Occipital lobe (tissue), 2 donors: ENCODE results near the gene GPR32. TPM values are rescaled to one million over a fixed set of nuclear protein-coding genes. Genes with fewer than 3 reads are reported as not detected.
"Not testable (repeated sequence)": the region's sequence is repeated elsewhere in the genome, so short reads cannot be mapped to it uniquely, and the experiment has no call there.

Experiments
- DNase-seq: peaks from one replicate; lab custom pipeline; 2025; lab: John Stamatoyannopoulos, UW
- total RNA-seq: library from RNA; depleted of rRNA; stranded (reverse); fragments of >200 nt; gene quantifications from one replicate; pipeline ENCODE4 v1.2.3, GENCODE V29; 2014

GPR32 gene
- total RNA-seq, 1 donor from 2014 or later: not detected

GRCh38 chr19:50747141-50747540, 23.1 kb upstream of the GPR32 start:
- not testable (repeated sequence) for DNase-seq

GRCh38 chr19:50749490-50749889, 20.8 kb upstream of the GPR32 start:
- no peak for DNase-seq

GRCh38 chr19:50750010-50750409, 20.3 kb upstream of the GPR32 start:
- no peak for DNase-seq

GRCh38 chr19:50753879-50754278, 16.4 kb upstream of the GPR32 start:
- no peak for DNase-seq

- not testable (repeated sequence) for DNase-seq
Observed at GRCh38 chr19:50756244-50756643, 14.0 kb upstream of the GPR32 start.

- DNase-seq: not testable (repeated sequence)
Observed at GRCh38 chr19:50757624-50758023, 12.6 kb upstream of the GPR32 start.

GRCh38 chr19:50759076-50759475, 11.2 kb upstream of the GPR32 start:
- DNase-seq: not testable (repeated sequence)

- no peak for DNase-seq
Observed at GRCh38 chr19:50759886-50760285, 10.4 kb upstream of the GPR32 start.

- DNase-seq: not testable (repeated sequence)
Observed at GRCh38 chr19:50761501-50761900, 8.8 kb upstream of the GPR32 start.

GRCh38 chr19:50763521-50763920, 6.7 kb upstream of the GPR32 start:
- DNase-seq: not testable (repeated sequence)

GRCh38 chr19:50764409-50764808, 5.9 kb upstream of the GPR32 start:
- no peak for DNase-seq

- not testable (repeated sequence) for DNase-seq
Observed at GRCh38 chr19:50766746-50767145, 3.5 kb upstream of the GPR32 start.

GRCh38 chr19:50767263-50767662, 3.0 kb upstream of the GPR32 start:
- not testable (repeated sequence) for DNase-seq

- no peak for DNase-seq
Observed at GRCh38 chr19:50768277-50768676, 2.0 kb upstream of the GPR32 start.

- DNase-seq: no peak
Observed at GRCh38 chr19:50770888-50771287, 624 bp downstream of the GPR32 start.

- no peak for DNase-seq
Observed at GRCh38 chr19:50772476-50772875, 2.2 kb downstream of the GPR32 start.

GRCh38 chr19:50772912-50773311, 2.6 kb downstream of the GPR32 start:
- not testable (repeated sequence) for DNase-seq

GRCh38 chr19:50773454-50773853, 3.2 kb downstream of the GPR32 start:
- DNase-seq: not testable (repeated sequence)

GRCh38 chr19:50776131-50776530, 5.9 kb downstream of the GPR32 start:
- no peak for DNase-seq

GRCh38 chr19:50777261-50777660, 7.0 kb downstream of the GPR32 start:
- DNase-seq: no peak

- DNase-seq: no peak
Observed at GRCh38 chr19:50777830-50778303, 7.6 kb downstream of the GPR32 start.

GRCh38 chr19:50778906-50779430, 8.7 kb downstream of the GPR32 start:
- no peak for DNase-seq

GRCh38 chr19:50779504-50780457, 9.5 kb downstream of the GPR32 start:
- DNase-seq: no peak
